Suprapubic skin (tissue), 4 donors: ENCODE measurements around the gene KRTDAP.

Source experiments
- CTCF ChIP-seq, 2 donors: fragments of 200-600 bp in 1 of 2; fragments of 450-650 bp in 1 of 2; sonication (generic) in 1 of 2; IDR thresholded peaks; one replicate each; pipeline ENCODE4 v1.5.1; 2016 to 2019; ENCODE audit warnings: antibody characterized with exemption in 2 of 2, mild to moderate bottlenecking in 1 of 2, moderate library complexity in 1 of 2
- EP300 ChIP-seq: sonication (generic); formaldehyde crosslinking; IDR thresholded peaks from one replicate; pipeline ENCODE4 v1.6.1; 2017; ENCODE audit warnings: antibody characterized with exemption
- POLR2A ChIP-seq, 2 donors: fragments of 450-650 bp; IDR thresholded peaks; one replicate each; pipeline ENCODE4 v1.6.1; 2017; ENCODE audit warnings: antibody characterized with exemption in 2 of 2, mild to moderate bottlenecking in 2 of 2, moderate library complexity in 2 of 2
- POLR2AphosphoS5 ChIP-seq, 3 donors: sonication (generic); formaldehyde crosslinking; IDR thresholded peaks; one replicate each; pipeline ENCODE4 v1.6.1; 2017; ENCODE audit warnings: antibody characterized with exemption in 3 of 3

- no peak for TF ChIP-seq CTCF (IDR thresholded peaks at IDR 0.05)
- TF ChIP-seq EP300, result no peak
- no peak for TF ChIP-seq POLR2AphosphoS5 (IDR thresholded peaks at IDR 0.05)
- TF ChIP-seq POLR2A (IDR thresholded peaks at IDR 0.05), result no peak
Measured at GRCh38 chr19:35491836-35492360, 1.6 kb upstream of the KRTDAP start.
